MM.1S (cell line): ENCODE measurements around the gene SDCBP2.

Experiments
- CTCF ChIP-seq: fragments of 300-600 bp; sonication (generic); IDR thresholded peaks from 2 replicates; pipeline ENCODE4 v1.5.1; 2016; ENCODE audit warnings: antibody characterized with exemption, low read length, mixed read lengths
- EZH2phosphoT487 ChIP-seq: fragments of 300-600 bp; sonication (generic); IDR thresholded peaks from 2 replicates; pipeline ENCODE4 v1.6.1; 2018; ENCODE audit warnings: antibody characterized with exemption, low read length

- TF ChIP-seq CTCF (no peak), EZH2phosphoT487 (no peak)
Measured at GRCh38 chr20:1341561-1342265, 12.8 kb upstream of the SDCBP2 start.
